Right lobe of liver (tissue), 6 donors: ENCODE results near the gene CCDC138. TPM values are rescaled to one million over a fixed set of nuclear protein-coding genes. Genes with fewer than 3 reads are reported as not detected.

Experiments
- ATAC-seq, 4 donors: fragments of 200-7000 bp; cut with Tn5 transposase; one replicate each; pipeline ENCODE4 v1.9.1; 2020; ENCODE audit warnings: mild to moderate bottlenecking in 4 of 4, moderate library complexity in 4 of 4
- DNase-seq, 3 donors: peaks; one replicate each; pipeline ENCODE4 v3.0.0-alpha.2; 2020
- H3K27ac ChIP-seq, 3 donors: fragments of 200-600 bp; one replicate each; pipeline ENCODE4 v1.8.0; 2022
- H3K27me3 ChIP-seq, 2 donors: fragments of 200-600 bp; one replicate each; pipeline ENCODE4 v1.8.0; 2022
- H3K36me3 ChIP-seq, 4 donors: fragments of 200-600 bp; sonication (generic) in 1 of 4; one replicate each; pipeline versions ENCODE4 v1.5.1 to v1.8.0; 2017 to 2022; ENCODE audit warnings: control low read depth in 1 of 4
- H3K4me1 ChIP-seq, 4 donors: fragments of 200-600 bp; sonication (generic) in 1 of 4; one replicate each; pipeline versions ENCODE4 v1.5.1 to v1.8.0; 2017 to 2022; ENCODE audit warnings: control low read depth in 1 of 4
- H3K4me3 ChIP-seq, 3 donors: fragments of 200-600 bp; one replicate each; pipeline ENCODE4 v1.8.0; 2022
- H3K9me3 ChIP-seq, 4 donors: fragments of 200-600 bp; sonication (generic) in 1 of 4; one replicate each; pipeline versions ENCODE4 v1.5.1 to v1.8.0; 2017 to 2022; ENCODE audit warnings: control low read depth in 1 of 4
- CTCF ChIP-seq, 4 donors: fragments of 200-600 bp in 3 of 4; fragments of 450-650 bp in 1 of 4; IDR thresholded peaks; one replicate each; pipeline versions ENCODE4 v1.5.1 to v1.8.0; 2016 to 2022; ENCODE audit warnings: antibody characterized with exemption in 4 of 4, mild to moderate bottlenecking in 2 of 4
- POLR2A ChIP-seq: fragments of 450-650 bp; IDR thresholded peaks from one replicate; pipeline ENCODE4 v1.6.1; 2017; ENCODE audit warnings: antibody characterized with exemption, mild to moderate bottlenecking
- WGBS: methylation state at CpG from one replicate; pipeline ENCODE4 v1.1.6; 2018; ENCODE audit warnings: low coverage, low lambda C conversion rate; ENCODE audit not compliant: insufficient coverage; ENCODE audit errors: missing lambda C conversion rate; 5-methylcytosine and 5-hydroxymethylcytosine counted together
- intact Hi-C, 2 donors: fragments of 100-400 bp; cut with DNase I; formaldehyde crosslinking; loops; one replicate each; pipeline versions ENCODE4 v1.11.2 to v1.14.1; 2022
- total RNA-seq, 6 experiments: library from RNA; depleted of rRNA in 2 of 6; stranded (reverse); fragments of >200 nt in 2 of 6; fragmentation: NEBNext Ultra II Directional in 3 of 6; extraction: Animal tissue kit (Norgen Biotek cat#: 25700) in 3 of 6; gene quantifications; one replicate each; pipeline versions ENCODE4 v1.1.0 to v1.2.4, GENCODE V29; 2016 to 2023
- donor health status: DM: no; HTN: yes; CAD: no.
- donor health status: DM: no; HTN: no; CAD: no.
- donor health status: DM: no; HTN: no; CAD: no.
- donor health status: DM: no; HTN: yes; CAD: no.
- donor health status: DM: no; HTN: yes; CAD: no.

Gene CCDC138
- total RNA-seq, 6 experiments from 2014 or later: 1.3 to 3.3 (median 2.4) TPM

- H3K4me3 ChIP-seq: no peak overlapping the region
- no peaks in the 10 kb centered on the region for H3K4me1 ChIP-seq
- TF ChIP-seq POLR2A (no peak), CTCF (IDR thresholded peaks at IDR 0.05) (no peak)
- intact Hi-C loops: no loop called here
- no peaks in the 10 kb centered on the region for H3K36me3 ChIP-seq
- DNase-seq (peak in 1 of 3 donors; percentile 14), ATAC-seq (no peak)
- no peaks in the 10 kb centered on the region for H3K27me3 ChIP-seq
- 81% methylated on average over 3 of the region's 5 CpGs for WGBS
- H3K9me3 ChIP-seq: no peaks in the 10 kb centered on the region
- no peak overlapping the region for H3K27ac ChIP-seq
Observed at GRCh38 chr2:108917526-108917925, 131.0 kb downstream of the CCDC138 start.

- no peak overlapping the region for H3K27ac ChIP-seq
- H3K36me3 ChIP-seq: no peaks in the 10 kb centered on the region
- H3K4me1 ChIP-seq: no peaks in the 10 kb centered on the region
- intact Hi-C loops: no loop called here
- H3K27me3 ChIP-seq: no peaks in the 10 kb centered on the region
- H3K9me3 ChIP-seq: no peaks in the 10 kb centered on the region
- ATAC-seq (no peak), DNase-seq (peak in 1 of 3 donors; percentile 12)
- no peak for TF ChIP-seq POLR2A
- no peak for TF ChIP-seq CTCF (IDR thresholded peaks at IDR 0.05)
- WGBS: 81% methylated on average over 3 of the region's 15 CpGs
- no peak overlapping the region for H3K4me3 ChIP-seq
Observed at GRCh38 chr2:108918156-108918874, 131.7 kb downstream of the CCDC138 start.

GRCh38 chr2:108918941-108919341 is 132.4 kb downstream of the CCDC138 start:
- DNase-seq (peak in 1 of 3 donors; percentile 27), ATAC-seq (peak in 2 of 4 donors; percentile 55 to 82)
- Histone ChIP-seq H3K27me3 (no peaks in the 10 kb centered on the region), H3K36me3 (no peaks in the 10 kb centered on the region), H3K4me1 (no peaks in the 10 kb centered on the region), H3K9me3 (no peaks in the 10 kb centered on the region), H3K27ac (no peak overlapping the region), H3K4me3 (no peak overlapping the region)
- 63% methylated on average over 6 of the region's 14 CpGs for WGBS
- intact Hi-C loops: no loop called here
- TF ChIP-seq CTCF (IDR thresholded peaks at IDR 0.05) (no peak), POLR2A (no peak)

- Histone ChIP-seq H3K4me1 (peaks cover 0 to 6% (median 3%) of the 10 kb centered on the region in 4 donors), H3K36me3 (no peaks in the 10 kb centered on the region), H3K27ac (no peak overlapping the region), H3K9me3 (no peaks in the 10 kb centered on the region), H3K4me3 (no peak overlapping the region), H3K27me3 (no peaks in the 10 kb centered on the region)
- TF ChIP-seq POLR2A (no peak), CTCF (IDR thresholded peaks at IDR 0.05) (no peak)
- ATAC-seq (no peak), DNase-seq (peak in 1 of 3 donors; percentile 36)
- 100% methylated on average over 2 of the region's 19 CpGs for WGBS
- intact Hi-C loops: no loop called here
Observed at GRCh38 chr2:108919571-108920373, 133.2 kb downstream of the CCDC138 start.
